ENCODE results near the gene RPS25. TPM values are rescaled to one million over a fixed set of nuclear protein-coding genes. Genes with fewer than 3 reads are reported as not detected.
A peak's percentile ranks its signal among the peaks of the same experiment; 100 is the strongest.

Gene RPS25
- total RNA-seq, 2 donors from 2014 or later, result 1,289 to 1,299 TPM

DNA sequence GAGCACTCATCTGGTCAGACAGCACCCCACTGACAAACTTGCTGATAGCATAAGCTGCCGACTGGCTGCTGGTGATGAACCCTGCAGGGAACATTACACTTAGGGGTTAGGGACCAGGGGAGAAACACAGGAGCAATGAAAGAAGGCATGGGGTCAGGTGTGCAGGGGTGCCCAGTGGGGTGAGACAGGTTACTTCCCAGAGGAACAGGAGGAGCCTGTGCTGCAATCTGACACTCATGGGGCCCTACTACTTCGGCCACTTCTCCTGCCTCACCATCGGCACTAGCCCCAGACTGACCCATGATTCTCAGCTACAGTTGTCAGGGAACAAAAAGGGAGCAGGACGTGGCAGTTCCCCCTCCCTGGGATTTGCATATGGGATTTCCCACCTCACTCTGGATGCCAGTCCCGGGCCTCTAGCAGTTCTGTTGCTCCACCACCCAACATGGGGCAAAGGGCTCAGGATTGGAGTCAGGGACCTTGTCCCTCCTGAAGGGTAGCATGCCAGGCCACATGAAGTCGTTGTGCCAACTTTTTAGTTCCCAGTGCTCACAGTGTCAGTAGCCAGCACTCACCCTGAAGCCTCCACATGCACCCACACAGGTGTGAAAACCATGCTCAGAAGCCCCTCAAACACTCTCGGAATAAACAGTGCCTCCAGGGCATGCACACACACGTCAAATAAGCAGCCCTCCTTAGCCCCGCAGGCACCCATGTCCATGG, 10.4 kb upstream of the RPS25 start:
- Histone ChIP-seq H3K4me1 (ENCODE audit: control insufficient read depth, insufficient read depth, low read length) (peaks cover 27% of the 10 kb centered on the region), H3K9me3 (ENCODE audit: control insufficient read depth, low read length) (no peaks in the 10 kb centered on the region), H3K9ac (ENCODE audit: extremely low read depth, low read length, poor library complexity, severe bottlenecking) (no peak overlapping the region), H3K27ac (ENCODE audit: low read depth, low read length) (no peak overlapping the region), H3K4me3 (ENCODE audit: low read length) (peak overlapping the region; percentile 93), H3K36me3 (ENCODE audit: control insufficient read depth, insufficient read depth, low read length) (peaks cover 39% of the 10 kb centered on the region), H3K27me3 (ENCODE audit: control insufficient read depth, insufficient read depth, low read length, poor library complexity, severe bottlenecking) (no peaks in the 10 kb centered on the region)
- peak; percentile 66 for DNase-seq
- Mint-ChIP-seq H3K36me3 (ENCODE audit: low read depth) (peaks cover 45% of the 10 kb centered on the region), H3K4me3 (peak overlapping the region; percentile 70), H3K27ac (peak overlapping the region; percentile 87), H3K4me1 (peaks cover 56% of the 10 kb centered on the region), H3K27me3 (ENCODE audit: insufficient read depth) (no peaks in the 10 kb centered on the region), H3K9me3 (no peaks in the 10 kb centered on the region)
- no peak for TF ChIP-seq CTCF (conservative IDR thresholded peaks at IDR 0.05)
- 76 to 84% methylated on average over 8 to 9 of the region's 9 CpGs for WGBS, 2 experiments (ENCODE audit: insufficient coverage in 1 of 2, insufficient read length in 1 of 2)

GRCh38 chr11:119027561-119028345, 9.6 kb upstream of the RPS25 start:
- Mint-ChIP-seq H3K4me3 (peak overlapping the region; percentile 70), H3K36me3 (ENCODE audit: low read depth) (peaks cover 50% of the 10 kb centered on the region), H3K4me1 (peaks cover 61% of the 10 kb centered on the region), H3K9me3 (no peaks in the 10 kb centered on the region), H3K27ac (peak overlapping the region; percentile 87), H3K27me3 (ENCODE audit: insufficient read depth) (no peaks in the 10 kb centered on the region)
- no peak for TF ChIP-seq CTCF (conservative IDR thresholded peaks at IDR 0.05)
- H3K36me3 ChIP-seq (ENCODE audit: control insufficient read depth, insufficient read depth, low read length), result peaks cover 45% of the 10 kb centered on the region
- no peak overlapping the region for H3K9ac ChIP-seq (ENCODE audit: extremely low read depth, low read length, poor library complexity, severe bottlenecking)
- H3K4me3 ChIP-seq (ENCODE audit: low read length), result peak overlapping the region; percentile 34
- no peak overlapping the region for H3K27ac ChIP-seq (ENCODE audit: low read depth, low read length)
- WGBS, 2 experiments (ENCODE audit: insufficient coverage in 1 of 2, insufficient read length in 1 of 2), result 87 to 100% methylated on average over 4 to 9 of the region's 9 CpGs
- peaks cover 27% of the 10 kb centered on the region for H3K4me1 ChIP-seq (ENCODE audit: control insufficient read depth, insufficient read depth, low read length)
- H3K9me3 ChIP-seq (ENCODE audit: control insufficient read depth, low read length), result no peaks in the 10 kb centered on the region
- DNase-seq, result no peak
- no peaks in the 10 kb centered on the region for H3K27me3 ChIP-seq (ENCODE audit: control insufficient read depth, insufficient read depth, low read length, poor library complexity, severe bottlenecking)

DNA sequence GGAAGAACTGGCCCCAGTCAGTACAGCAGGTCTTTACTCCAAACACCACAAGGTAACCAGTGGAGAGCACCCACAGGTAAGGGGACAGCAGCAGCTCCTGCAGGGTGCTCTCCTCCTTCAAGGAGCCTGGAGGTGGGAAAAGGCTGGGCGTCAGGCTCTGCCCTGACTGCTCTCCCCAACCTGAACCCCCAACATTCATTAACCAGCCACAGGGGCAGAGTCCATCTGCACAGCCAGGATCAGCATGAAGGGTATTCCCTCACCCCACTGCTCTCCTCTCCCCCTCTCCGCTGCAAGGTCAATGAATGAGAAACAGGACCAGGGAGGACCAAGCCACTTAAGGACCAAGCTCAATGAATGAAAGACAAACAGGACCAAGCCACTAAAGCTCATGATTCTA, 8.8 kb upstream of the RPS25 start:
- peaks cover 45% of the 10 kb centered on the region for H3K36me3 ChIP-seq (ENCODE audit: control insufficient read depth, insufficient read depth, low read length)
- H3K36me3 Mint-ChIP-seq (ENCODE audit: low read depth), result peaks cover 56% of the 10 kb centered on the region
- H3K9me3 Mint-ChIP-seq, result no peaks in the 10 kb centered on the region
- H3K4me3 ChIP-seq (ENCODE audit: low read length), result no peak overlapping the region
- H3K27ac ChIP-seq (ENCODE audit: low read depth, low read length), result no peak overlapping the region
- peak overlapping the region; percentile 70 for H3K4me3 Mint-ChIP-seq
- H3K9me3 ChIP-seq (ENCODE audit: control insufficient read depth, low read length), result no peaks in the 10 kb centered on the region
- H3K27me3 ChIP-seq (ENCODE audit: control insufficient read depth, insufficient read depth, low read length, poor library complexity, severe bottlenecking), result no peaks in the 10 kb centered on the region
- peaks cover 27% of the 10 kb centered on the region for H3K4me1 ChIP-seq (ENCODE audit: control insufficient read depth, insufficient read depth, low read length)
- no peaks in the 10 kb centered on the region for H3K27me3 Mint-ChIP-seq (ENCODE audit: insufficient read depth)
- no peak for TF ChIP-seq CTCF (conservative IDR thresholded peaks at IDR 0.05)
- no peak overlapping the region for H3K9ac ChIP-seq (ENCODE audit: extremely low read depth, low read length, poor library complexity, severe bottlenecking)
- H3K4me1 Mint-ChIP-seq, result peaks cover 60% of the 10 kb centered on the region
- no peak overlapping the region for H3K27ac Mint-ChIP-seq
- DNase-seq, result no peak
- WGBS, 2 experiments (ENCODE audit: insufficient coverage in 1 of 2, insufficient read length in 1 of 2), result 93 to 100% methylated on average over 1 to 2 of the region's 2 CpGs
